ACC112 (cell line): ENCODE results near the gene SLC37A2.

Experiments used
- H2AFZ ChIP-seq: fragments of 200-600 bp; sonication (generic); one replicate; pipeline ENCODE4 v1.6.0; 2017; ENCODE audit warnings: antibody characterized with exemption, low read length; ENCODE audit not compliant: unreplicated experiment
- H3K27ac ChIP-seq: fragments of 200-600 bp; sonication (generic); 2 replicates; pipeline ENCODE4 v1.5.1; 2014; ENCODE audit warnings: low read depth, mild to moderate bottlenecking, antibody characterized with exemption, low read length, moderate library complexity
- H3K27me3 ChIP-seq: fragments of 200-600 bp; sonication (generic); 2 replicates; pipeline ENCODE4 v1.6.1; 2014; ENCODE audit warnings: mild to moderate bottlenecking, antibody characterized with exemption, low read length, moderate library complexity, mixed read lengths; ENCODE audit not compliant: insufficient read depth
- H3K36me3 ChIP-seq: fragments of 200-600 bp; sonication (generic); 2 replicates; pipeline ENCODE4 v1.6.1; 2016; ENCODE audit warnings: mild to moderate bottlenecking, antibody characterized with exemption, low read length, moderate library complexity, mixed read lengths; ENCODE audit not compliant: insufficient read depth
- H3K4me1 ChIP-seq: fragments of 200-600 bp; sonication (generic); one replicate; pipeline ENCODE4 v1.6.1; 2016; ENCODE audit warnings: low read length, mixed read lengths; ENCODE audit not compliant: insufficient read depth, unreplicated experiment, control insufficient read depth
- H3K4me3 ChIP-seq: fragments of 200-600 bp; sonication (generic); 2 replicates; pipeline ENCODE4 v1.5.1; 2014; ENCODE audit warnings: mild to moderate bottlenecking, low read depth, low read length
- H3K79me2 ChIP-seq: fragments of 200-600 bp; sonication (generic); one replicate; pipeline ENCODE4 v1.6.0; 2016; ENCODE audit warnings: low read length; ENCODE audit not compliant: control insufficient read depth, unreplicated experiment, insufficient read depth

SLC37A2 gene

DNA sequence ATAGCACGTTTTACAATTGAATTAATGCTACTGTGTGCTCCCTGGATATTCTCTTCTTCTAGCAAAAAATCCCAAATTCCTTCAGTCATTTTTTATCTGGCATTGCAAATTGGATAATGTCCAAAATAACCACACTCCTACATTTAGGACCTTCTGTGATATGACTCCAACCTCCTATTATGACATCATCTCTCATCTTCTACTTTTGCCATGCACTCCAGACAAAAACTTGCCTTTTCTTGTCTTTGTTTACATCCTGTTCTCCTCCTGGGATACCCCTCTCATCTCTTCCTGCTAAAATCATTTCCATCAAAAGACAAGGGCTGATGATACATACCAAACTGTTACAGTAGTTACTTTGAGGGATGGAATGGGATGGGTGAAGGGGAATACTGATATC, 69.0 kb downstream of the SLC37A2 start:
- Histone ChIP-seq H2AFZ (no peak overlapping the region), H3K27me3 (peaks cover 16% of the 10 kb centered on the region; the same call in 1 of the 2 replicates), H3K4me1 (no peaks in the 10 kb centered on the region), H3K4me3 (no peak overlapping the region), H3K36me3 (no peaks in the 10 kb centered on the region), H3K79me2 (no peaks in the 10 kb centered on the region), H3K27ac (no peak overlapping the region)

DNA sequence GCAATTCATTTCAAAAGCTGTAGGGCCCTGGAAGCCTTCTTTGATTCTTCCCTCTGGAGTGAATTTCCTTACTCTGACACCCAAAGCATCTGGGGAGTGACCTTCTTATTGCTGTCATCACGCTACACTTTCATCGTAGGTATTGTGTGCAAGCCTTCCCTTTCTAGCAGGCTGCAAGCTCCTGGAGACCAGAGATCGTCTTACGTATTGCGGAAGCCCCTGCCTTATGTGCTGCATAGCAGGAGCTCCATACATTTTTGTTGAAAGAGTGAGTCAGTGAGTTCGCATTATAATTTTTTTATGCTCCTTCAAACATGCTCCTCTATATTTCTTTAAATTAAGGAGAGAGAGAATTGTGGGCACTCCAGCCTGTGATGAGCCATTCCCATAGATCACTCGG, 69.5 kb downstream of the SLC37A2 start:
- H3K27me3 ChIP-seq: peaks cover 16% of the 10 kb centered on the region; the same call in 1 of the 2 replicates
- H3K36me3 ChIP-seq: no peaks in the 10 kb centered on the region
- no peak overlapping the region for H2AFZ ChIP-seq
- no peak overlapping the region for H3K4me3 ChIP-seq
- H3K27ac ChIP-seq: no peak overlapping the region
- no peaks in the 10 kb centered on the region for H3K4me1 ChIP-seq
- H3K79me2 ChIP-seq: no peaks in the 10 kb centered on the region

DNA sequence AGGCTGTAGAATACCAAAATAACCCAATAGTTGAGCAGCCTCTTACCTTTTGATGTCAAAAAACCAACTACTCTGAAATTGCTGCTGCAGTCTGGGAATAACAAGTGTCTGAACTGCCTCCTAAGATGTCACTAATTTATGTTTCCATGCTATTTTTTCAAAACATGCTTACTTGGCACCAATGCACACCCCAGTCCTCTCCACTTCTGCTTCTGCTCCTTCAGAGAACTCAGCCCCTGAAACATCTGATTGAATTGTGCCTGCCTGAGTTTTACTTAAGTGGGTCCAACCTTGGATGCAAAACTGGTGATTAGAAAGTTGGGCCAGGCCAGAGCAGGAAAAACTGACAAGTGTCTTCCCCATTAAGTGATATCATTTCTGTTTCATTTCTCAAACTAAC, 72.9 kb downstream of the SLC37A2 start:
- Histone ChIP-seq H3K4me1 (no peaks in the 10 kb centered on the region), H3K27ac (no peak overlapping the region), H3K4me3 (no peak overlapping the region), H3K27me3 (peaks cover 16% of the 10 kb centered on the region; the same call in 1 of the 2 replicates), H3K36me3 (no peaks in the 10 kb centered on the region), H3K79me2 (no peaks in the 10 kb centered on the region), H2AFZ (no peak overlapping the region)

DNA sequence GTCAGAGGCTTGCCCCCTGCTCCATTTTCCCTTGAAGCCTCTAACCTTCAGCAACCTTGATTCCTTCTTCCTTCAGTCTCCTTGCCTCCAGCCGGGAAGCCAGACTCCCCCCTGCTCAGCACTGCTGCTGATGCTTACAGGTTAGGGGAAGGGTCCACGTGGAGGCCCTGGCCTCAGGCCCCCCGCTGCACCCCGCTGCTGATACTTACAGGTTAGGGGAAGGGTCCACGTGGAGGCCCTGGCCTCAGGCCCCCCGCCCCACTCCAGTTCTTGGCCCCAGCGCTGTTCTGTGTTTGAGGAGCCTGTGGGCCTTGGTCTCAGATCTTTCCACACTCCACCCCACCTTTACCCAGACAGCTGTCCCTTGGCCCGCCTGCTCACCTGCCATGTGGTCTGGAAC, 75.9 kb downstream of the SLC37A2 start:
- Histone ChIP-seq H3K4me1 (no peaks in the 10 kb centered on the region), H2AFZ (no peak overlapping the region), H3K36me3 (no peaks in the 10 kb centered on the region), H3K4me3 (no peak overlapping the region), H3K27me3 (peaks cover 13% of the 10 kb centered on the region; the same call in 1 of the 2 replicates), H3K27ac (no peak overlapping the region), H3K79me2 (no peaks in the 10 kb centered on the region)

DNA sequence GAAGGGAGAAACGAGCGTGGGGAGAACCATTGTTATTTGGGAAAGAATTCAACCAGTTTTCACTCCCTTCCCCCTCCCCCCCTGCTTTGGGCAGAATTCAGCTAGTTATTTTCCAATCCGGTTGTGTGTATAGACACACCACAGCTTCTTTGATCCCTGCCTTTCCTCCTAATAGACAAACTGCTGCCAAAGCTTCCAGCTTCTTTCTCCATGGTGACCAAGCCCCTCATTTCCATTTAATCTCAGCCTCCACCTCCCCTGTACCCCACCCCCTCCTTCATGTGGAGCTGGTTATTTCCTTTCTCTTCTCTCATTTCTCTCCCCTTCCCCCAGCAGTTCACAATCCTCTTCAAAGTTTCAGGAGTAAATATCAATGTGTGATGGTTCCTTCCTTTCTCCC, 76.7 kb downstream of the SLC37A2 start:
- Histone ChIP-seq H3K27ac (no peak overlapping the region), H3K4me1 (no peaks in the 10 kb centered on the region), H3K79me2 (no peaks in the 10 kb centered on the region), H3K36me3 (no peaks in the 10 kb centered on the region), H3K27me3 (peaks cover 6% of the 10 kb centered on the region; the same call in 1 of the 2 replicates), H2AFZ (no peak overlapping the region), H3K4me3 (no peak overlapping the region)
